ENCODE results near the gene AOC2.
"Not testable (repeated sequence)": the region's sequence is repeated elsewhere in the genome, so short reads cannot be mapped to it uniquely, and the experiment has no call there.

AOC2 gene

DNA sequence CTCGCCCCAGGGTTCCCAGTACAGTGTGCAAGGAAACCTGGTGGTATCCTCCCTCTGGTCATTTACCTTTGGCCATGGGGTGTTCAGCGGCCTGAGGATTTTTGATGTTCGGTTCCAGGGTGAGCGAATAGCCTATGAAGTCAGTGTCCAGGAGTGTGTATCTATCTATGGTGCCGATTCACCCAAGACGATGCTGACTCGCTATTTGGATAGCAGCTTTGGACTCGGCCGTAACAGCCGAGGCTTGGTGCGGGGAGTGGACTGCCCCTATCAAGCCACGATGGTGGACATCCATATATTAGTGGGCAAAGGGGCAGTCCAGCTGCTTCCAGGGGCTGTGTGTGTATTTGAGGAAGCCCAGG is 1.2 kb downstream of the AOC2 start:
- H3K9me3 ChIP-seq (ENCODE audit: control insufficient read depth, insufficient read depth, low read length): no peaks in the 10 kb centered on the region
- H3K9ac ChIP-seq (ENCODE audit: low read depth, low read length): no peak overlapping the region
- H3K36me3 ChIP-seq (ENCODE audit: insufficient read depth, low read length): peaks cover 24% of the 10 kb centered on the region
- H3K4me1 ChIP-seq (ENCODE audit: insufficient read depth, low read length): no peaks in the 10 kb centered on the region; the same call in 1 of the 2 replicates

DNA sequence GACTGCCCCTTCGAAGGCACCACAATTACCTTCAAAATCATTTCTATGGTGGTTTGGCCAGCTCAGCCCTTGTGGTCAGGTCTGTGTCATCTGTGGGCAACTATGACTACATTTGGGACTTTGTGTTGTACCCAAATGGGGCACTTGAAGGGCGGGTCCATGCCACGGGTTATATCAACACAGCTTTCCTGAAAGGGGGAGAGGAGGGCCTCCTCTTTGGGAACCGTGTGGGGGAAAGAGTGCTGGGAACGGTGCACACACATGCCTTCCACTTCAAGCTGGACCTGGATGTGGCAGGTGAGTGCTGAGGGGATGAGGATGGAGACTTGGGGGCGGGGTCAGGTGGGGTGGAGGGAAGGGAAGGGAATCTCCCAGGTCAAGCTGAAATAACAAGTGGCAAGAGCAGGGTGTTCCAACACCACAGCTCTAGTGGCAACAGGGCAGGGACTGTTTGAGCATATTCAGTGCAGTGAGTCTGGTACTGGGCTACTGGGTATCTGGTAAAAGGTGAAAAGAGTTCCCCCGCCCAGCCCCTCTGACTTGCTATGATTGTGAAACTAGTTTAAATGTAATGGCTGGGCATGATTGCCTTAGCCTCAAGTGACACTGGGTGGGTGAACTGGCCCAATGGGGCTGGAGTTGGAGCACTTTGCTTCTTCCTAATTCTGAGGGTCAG is 1.7 kb downstream of the AOC2 start:
- H3K9ac ChIP-seq (ENCODE audit: low read depth, low read length): no peak overlapping the region
- H3K9me3 ChIP-seq (ENCODE audit: control insufficient read depth, insufficient read depth, low read length): no peaks in the 10 kb centered on the region
- H3K4me1 ChIP-seq (ENCODE audit: insufficient read depth, low read length): no peaks in the 10 kb centered on the region; the same call in 1 of the 2 replicates
- peaks cover 23% of the 10 kb centered on the region for H3K36me3 ChIP-seq (ENCODE audit: insufficient read depth, low read length)

DNA sequence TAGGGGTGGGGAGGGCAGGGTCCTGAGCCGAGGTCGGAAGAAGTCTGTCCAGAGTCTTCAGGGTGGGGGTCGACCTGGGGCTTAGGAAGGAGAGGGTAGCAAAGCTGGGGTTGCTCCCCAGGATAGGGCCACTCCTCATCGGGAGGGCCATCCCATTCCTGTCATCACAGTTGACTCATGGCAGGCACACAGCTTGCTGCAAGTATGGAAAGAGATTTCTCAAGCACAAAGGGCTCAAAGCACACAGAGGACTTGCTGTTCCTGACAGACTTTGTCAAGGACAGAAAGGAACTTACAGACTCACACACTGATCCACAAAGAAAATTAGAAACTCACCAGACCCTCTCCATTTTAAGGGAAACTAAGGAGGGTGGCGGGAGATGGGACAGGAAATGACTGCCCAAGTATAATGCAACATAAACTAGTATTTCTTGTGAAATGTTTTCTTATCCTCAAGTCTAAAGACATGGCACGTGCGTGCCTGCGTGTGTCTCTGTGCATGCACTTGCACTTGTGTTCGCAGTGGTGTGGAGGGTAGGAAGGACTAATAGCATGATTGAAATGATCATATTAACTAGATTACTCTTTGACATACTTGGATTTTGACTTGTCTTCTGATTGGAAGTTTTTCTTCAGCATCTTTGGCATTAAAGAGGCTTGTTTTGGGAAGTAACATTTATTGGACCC is 2.4 kb downstream of the AOC2 start:
- Histone ChIP-seq H3K9me3 (ENCODE audit: control insufficient read depth, insufficient read depth, low read length) (no peaks in the 10 kb centered on the region), H3K4me1 (ENCODE audit: insufficient read depth, low read length) (no peaks in the 10 kb centered on the region; the same call in 1 of the 2 replicates), H3K36me3 (ENCODE audit: insufficient read depth, low read length) (peaks cover 17% of the 10 kb centered on the region), H3K9ac (ENCODE audit: low read depth, low read length) (no peak overlapping the region)

DNA sequence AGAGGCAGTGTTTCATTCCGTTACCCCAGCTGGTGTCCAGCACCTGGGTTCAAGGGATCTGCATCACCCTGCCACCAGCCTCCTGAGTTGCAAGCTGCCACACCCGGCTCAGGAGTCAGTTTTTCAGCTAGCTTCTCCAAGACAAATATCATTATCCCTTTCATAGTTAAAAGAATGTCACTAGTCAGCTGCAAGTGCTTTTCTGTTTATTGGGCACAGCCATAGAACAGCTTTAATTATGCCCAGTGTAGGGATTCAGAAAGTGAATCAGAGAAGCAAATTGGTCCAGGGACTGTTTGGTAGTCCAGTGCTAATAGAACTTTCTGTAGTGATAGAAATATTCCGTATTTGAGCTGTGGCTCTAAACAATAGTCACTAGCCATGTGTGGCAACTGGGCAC is 3.7 kb downstream of the AOC2 start:
- no peak overlapping the region for H3K9ac ChIP-seq (ENCODE audit: low read depth, low read length)
- H3K4me1 ChIP-seq (ENCODE audit: insufficient read depth, low read length): no peaks in the 10 kb centered on the region; the same call in 1 of the 2 replicates
- peaks cover 13% of the 10 kb centered on the region for H3K36me3 ChIP-seq (ENCODE audit: insufficient read depth, low read length)
- no peaks in the 10 kb centered on the region for H3K9me3 ChIP-seq (ENCODE audit: control insufficient read depth, insufficient read depth, low read length)

DNA sequence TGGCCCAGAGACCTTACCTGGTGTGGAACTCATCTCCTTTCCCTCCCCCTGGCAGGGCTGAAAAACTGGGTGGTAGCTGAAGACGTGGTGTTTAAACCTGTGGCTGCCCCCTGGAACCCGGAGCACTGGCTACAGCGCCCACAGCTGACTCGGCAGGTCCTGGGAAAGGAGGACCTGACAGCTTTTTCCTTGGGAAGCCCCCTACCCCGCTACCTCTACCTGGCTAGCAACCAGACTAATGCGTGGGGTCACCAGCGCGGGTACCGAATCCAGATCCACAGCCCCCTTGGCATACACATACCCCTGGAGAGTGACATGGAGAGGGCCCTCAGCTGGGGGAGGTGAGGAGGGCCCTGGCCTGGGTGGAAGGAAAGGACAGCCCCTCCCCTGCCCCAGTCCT is 4.7 kb downstream of the AOC2 start:
- no peaks in the 10 kb centered on the region for H3K9me3 ChIP-seq (ENCODE audit: control insufficient read depth, insufficient read depth, low read length)
- H3K4me1 ChIP-seq (ENCODE audit: insufficient read depth, low read length): no peaks in the 10 kb centered on the region; the same call in 1 of the 2 replicates
- no peak overlapping the region for H3K9ac ChIP-seq (ENCODE audit: low read depth, low read length)
- H3K36me3 ChIP-seq (ENCODE audit: insufficient read depth, low read length): peaks cover 8% of the 10 kb centered on the region

DNA sequence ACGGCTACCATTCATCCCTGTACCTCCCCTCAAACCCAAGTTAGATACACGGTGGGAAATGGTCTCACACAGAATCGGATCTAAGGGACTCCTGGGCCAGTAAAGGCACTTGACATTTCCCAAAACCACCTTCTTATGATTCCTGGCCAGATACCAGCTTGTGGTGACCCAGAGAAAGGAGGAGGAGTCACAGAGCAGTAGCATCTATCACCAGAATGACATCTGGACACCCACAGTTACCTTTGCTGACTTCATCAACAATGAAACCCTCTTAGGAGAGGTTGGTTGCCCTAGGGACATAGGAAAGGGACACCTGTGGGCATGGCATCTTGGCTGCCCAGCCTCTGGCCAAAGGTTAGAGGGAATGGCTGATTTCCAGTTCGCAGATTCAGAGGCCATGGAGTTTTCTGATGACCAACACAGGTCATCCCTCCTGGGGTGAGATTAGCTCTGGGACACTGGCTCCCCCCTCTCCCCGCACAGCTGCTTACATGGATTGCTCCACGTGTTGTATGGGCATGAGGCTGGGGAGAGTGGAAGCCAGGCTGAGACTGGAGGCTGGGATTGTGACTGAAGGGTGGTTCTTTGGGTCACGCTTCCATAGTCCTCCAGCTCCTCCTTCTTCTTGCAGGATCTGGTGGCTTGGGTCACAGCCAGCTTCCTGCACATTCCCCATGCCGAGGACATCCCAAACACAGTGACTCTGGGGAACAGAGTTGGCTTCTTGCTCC is 5.2 kb downstream of the AOC2 start:
- Histone ChIP-seq H3K4me1 (ENCODE audit: insufficient read depth, low read length) (no peaks in the 10 kb centered on the region; the same call in 1 of the 2 replicates), H3K9me3 (ENCODE audit: control insufficient read depth, insufficient read depth, low read length) (no peaks in the 10 kb centered on the region), H3K36me3 (ENCODE audit: insufficient read depth, low read length) (peaks cover 2% of the 10 kb centered on the region), H3K9ac (ENCODE audit: low read depth, low read length) (no peak overlapping the region)

DNA sequence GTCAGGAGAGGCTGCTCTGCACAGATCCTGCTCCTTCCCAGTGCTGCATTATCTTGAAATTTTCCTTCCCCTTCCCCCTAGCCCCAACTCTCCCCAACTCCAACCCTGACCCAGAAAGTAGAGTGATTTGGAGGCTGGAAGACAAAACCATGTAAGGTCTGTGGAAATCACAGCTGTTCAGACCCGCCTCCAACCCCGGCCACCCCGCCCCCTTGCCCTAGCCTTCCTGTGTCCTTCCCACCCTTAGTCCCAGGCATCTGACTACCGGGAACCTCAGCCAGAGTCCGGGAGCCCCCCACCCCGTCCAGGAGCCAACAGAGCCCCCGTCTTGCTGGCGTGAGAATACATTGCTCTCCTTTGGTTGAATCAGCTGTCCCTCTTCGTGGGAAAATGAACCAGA is 6.6 kb downstream of the AOC2 start, which contains the start of gene AOC3:
AOC3 (plus strand) TSS at position 246 of the 400 bp plus-strand sequence; CDS start at position 391, 145 bp downstream.
- H3K36me3 ChIP-seq (ENCODE audit: insufficient read depth, low read length): no peaks in the 10 kb centered on the region
- no peak within 1 kb of the TSS for H3K9ac ChIP-seq (ENCODE audit: low read depth, low read length)
- H3K9me3 ChIP-seq (ENCODE audit: control insufficient read depth, insufficient read depth, low read length): no peaks in the 10 kb centered on the region
- H3K4me1 ChIP-seq (ENCODE audit: insufficient read depth, low read length): no peaks in the 10 kb centered on the region; the same call in 1 of the 2 replicates

DNA sequence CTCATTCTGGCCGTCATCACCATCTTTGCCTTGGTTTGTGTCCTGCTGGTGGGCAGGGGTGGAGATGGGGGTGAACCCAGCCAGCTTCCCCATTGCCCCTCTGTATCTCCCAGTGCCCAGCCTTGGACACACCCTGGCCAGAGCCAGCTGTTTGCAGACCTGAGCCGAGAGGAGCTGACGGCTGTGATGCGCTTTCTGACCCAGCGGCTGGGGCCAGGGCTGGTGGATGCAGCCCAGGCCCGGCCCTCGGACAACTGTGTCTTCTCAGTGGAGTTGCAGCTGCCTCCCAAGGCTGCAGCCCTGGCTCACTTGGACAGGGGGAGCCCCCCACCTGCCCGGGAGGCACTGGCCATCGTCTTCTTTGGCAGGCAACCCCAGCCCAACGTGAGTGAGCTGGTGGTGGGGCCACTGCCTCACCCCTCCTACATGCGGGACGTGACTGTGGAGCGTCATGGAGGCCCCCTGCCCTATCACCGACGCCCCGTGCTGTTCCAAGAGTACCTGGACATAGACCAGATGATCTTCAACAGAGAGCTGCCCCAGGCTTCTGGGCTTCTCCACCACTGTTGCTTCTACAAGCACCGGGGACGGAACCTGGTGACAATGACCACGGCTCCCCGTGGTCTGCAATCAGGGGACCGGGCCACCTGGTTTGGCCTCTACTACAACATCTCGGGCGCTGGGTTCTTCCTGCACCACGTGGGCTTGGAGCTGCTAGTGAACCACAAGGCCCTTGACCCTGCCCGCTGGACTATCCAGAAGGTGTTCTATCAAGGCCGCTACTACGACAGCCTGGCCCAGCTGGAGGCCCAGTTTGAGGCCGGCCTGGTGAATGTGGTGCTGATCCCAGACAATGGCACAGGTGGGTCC is 7.2 kb downstream of the AOC2 start:
- not testable (repeated sequence) for H3K4me1 ChIP-seq (ENCODE audit: insufficient read depth, low read length); H3K36me3 ChIP-seq (ENCODE audit: insufficient read depth, low read length); H3K9me3 ChIP-seq (ENCODE audit: control insufficient read depth, insufficient read depth, low read length); H3K9ac ChIP-seq (ENCODE audit: low read depth, low read length)

DNA sequence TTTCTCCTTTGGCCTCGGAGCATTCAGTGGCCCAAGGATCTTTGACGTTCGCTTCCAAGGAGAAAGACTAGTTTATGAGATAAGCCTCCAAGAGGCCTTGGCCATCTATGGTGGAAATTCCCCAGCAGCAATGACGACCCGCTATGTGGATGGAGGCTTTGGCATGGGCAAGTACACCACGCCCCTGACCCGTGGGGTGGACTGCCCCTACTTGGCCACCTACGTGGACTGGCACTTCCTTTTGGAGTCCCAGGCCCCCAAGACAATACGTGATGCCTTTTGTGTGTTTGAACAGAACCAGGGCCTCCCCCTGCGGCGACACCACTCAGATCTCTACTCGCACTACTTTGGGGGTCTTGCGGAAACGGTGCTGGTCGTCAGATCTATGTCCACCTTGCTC is 8.0 kb downstream of the AOC2 start:
- Histone ChIP-seq H3K36me3 (ENCODE audit: insufficient read depth, low read length) (no peaks in the 10 kb centered on the region), H3K4me1 (ENCODE audit: insufficient read depth, low read length) (no peaks in the 10 kb centered on the region; the same call in 1 of the 2 replicates), H3K9me3 (ENCODE audit: control insufficient read depth, insufficient read depth, low read length) (no peaks in the 10 kb centered on the region), H3K9ac (ENCODE audit: low read depth, low read length) (no peak overlapping the region)

DNA sequence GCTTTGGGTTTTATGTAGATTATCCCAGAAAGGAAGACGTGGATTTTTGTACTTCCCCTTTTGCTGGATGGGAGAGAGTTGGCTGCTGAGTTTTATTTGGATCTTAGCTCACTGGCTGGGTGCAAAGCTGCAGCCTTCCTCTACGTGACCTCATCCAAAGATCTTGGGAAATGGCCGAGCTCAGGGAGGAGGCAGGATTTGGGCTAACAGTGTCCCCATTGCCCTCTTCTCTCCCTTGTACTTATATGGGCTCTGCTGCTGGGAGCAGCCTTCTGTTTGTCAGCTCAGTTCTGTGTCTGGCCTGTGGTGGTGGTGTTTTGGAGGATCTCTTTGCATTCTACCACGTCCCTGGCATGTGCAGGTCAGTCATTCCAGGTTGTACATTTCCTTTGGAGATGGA is 8.6 kb downstream of the AOC2 start:
- H3K9ac ChIP-seq (ENCODE audit: low read depth, low read length): no peak overlapping the region
- H3K9me3 ChIP-seq (ENCODE audit: control insufficient read depth, insufficient read depth, low read length): no peaks in the 10 kb centered on the region
- H3K36me3 ChIP-seq (ENCODE audit: insufficient read depth, low read length): no peaks in the 10 kb centered on the region
- no peaks in the 10 kb centered on the region; the same call in 1 of the 2 replicates for H3K4me1 ChIP-seq (ENCODE audit: insufficient read depth, low read length)

DNA sequence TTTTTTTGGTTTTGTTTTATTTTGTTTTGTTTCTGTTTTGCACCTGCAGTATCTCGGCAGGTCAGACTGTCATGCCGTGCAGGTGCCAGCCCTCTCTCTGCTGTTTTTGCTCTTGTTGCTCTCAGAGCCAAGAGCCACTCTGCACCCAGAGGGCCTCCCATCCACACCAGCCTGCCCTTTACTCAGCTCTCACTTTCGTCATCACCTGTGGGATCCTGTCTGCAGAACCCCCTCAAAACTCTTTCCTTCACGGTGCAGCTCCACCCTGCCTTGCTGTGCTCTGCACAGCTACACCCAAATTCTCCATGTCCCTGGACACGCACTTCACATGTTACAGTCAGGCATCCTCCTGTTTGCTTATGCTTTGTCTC is 9.2 kb downstream of the AOC2 start:
- H3K9me3 ChIP-seq (ENCODE audit: control insufficient read depth, insufficient read depth, low read length): no peaks in the 10 kb centered on the region
- no peak overlapping the region for H3K9ac ChIP-seq (ENCODE audit: low read depth, low read length)
- H3K4me1 ChIP-seq (ENCODE audit: insufficient read depth, low read length): no peaks in the 10 kb centered on the region; the same call in 1 of the 2 replicates
- no peaks in the 10 kb centered on the region for H3K36me3 ChIP-seq (ENCODE audit: insufficient read depth, low read length)

DNA sequence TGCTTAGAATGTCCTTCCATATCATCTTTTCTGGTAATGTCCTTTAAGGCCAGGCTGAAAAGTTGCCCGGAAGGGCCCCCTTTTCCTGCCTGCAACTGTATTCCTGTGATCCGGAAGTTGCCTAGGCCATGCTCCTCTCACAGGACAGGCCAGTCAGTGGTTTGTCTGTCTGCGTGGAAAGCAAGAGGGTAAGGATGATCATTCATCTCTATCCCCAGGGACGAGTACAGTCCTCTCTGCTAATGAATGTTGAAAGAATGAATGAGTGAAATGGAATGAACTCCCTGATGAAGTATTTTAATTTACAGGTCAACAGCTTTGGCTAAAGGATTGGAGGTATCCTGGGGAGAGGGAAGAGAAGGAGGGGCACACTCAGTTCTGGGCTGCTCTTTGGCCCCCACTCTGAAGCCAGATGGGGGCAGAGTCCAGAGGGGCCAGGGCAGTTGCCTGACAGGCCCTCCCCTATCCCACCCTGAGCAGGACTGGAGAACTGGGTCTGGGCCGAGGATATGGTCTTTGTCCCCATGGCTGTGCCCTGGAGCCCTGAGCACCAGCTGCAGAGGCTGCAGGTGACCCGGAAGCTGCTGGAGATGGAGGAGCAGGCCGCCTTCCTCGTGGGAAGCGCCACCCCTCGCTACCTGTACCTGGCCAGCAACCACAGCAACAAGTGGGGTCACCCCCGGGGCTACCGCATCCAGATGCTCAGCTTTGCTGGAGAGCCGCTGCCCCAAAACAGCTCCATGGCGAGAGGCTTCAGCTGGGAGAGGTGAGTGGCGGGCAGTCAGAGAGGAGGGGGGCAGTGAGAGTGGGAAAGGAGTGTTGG is 9.8 kb downstream of the AOC2 start:
- H3K9me3 ChIP-seq (ENCODE audit: control insufficient read depth, insufficient read depth, low read length): no peaks in the 10 kb centered on the region
- no peaks in the 10 kb centered on the region; the same call in 1 of the 2 replicates for H3K4me1 ChIP-seq (ENCODE audit: insufficient read depth, low read length)
- H3K36me3 ChIP-seq (ENCODE audit: insufficient read depth, low read length): no peaks in the 10 kb centered on the region
- H3K9ac ChIP-seq (ENCODE audit: low read depth, low read length): no peak overlapping the region

DNA sequence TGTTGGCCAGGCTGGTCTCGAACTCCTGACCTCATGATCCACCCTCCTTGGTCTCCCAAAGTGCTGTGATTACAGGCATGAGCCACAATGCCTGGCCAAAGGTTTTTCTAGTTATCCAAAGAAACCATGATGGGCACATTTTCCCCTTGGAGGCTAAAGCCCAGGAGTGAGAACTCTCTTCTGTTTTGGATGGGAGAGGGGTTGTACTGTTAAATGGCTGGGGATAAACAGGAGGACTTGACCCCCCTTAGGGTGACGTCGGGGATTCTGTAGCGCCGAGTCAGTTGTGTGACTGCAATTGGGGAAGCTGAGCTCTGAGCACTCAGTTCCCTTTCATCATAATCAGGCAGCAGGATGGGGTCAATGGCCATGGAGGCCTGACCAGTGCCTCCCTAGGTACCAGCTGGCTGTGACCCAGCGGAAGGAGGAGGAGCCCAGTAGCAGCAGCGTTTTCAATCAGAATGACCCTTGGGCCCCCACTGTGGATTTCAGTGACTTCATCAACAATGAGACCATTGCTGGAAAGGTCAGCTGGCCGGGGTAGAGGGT is 10.7 kb downstream of the AOC2 start:
- Histone ChIP-seq H3K36me3 (ENCODE audit: insufficient read depth, low read length) (no peaks in the 10 kb centered on the region), H3K9me3 (ENCODE audit: control insufficient read depth, insufficient read depth, low read length) (no peaks in the 10 kb centered on the region), H3K4me1 (ENCODE audit: insufficient read depth, low read length) (no peaks in the 10 kb centered on the region; the same call in 1 of the 2 replicates), H3K9ac (ENCODE audit: low read depth, low read length) (no peak overlapping the region)
